Stimulated activated CD4-positive, alpha-beta T cell treated with anti-CD3 and anti-CD28 coated beads, Interleukin-15, amount 100 ng/mL, for 1 hour (primary cell): ENCODE results near the gene ARHGAP28.

ENCODE experiments used
- DNase-seq, 2 donors: peaks; one replicate each; pipeline ENCODE4 v3.0.0-alpha.2; 2020; ENCODE audit warnings: low read depth in 1 of 2, low spot score in 1 of 2

The ARHGAP28 gene

DNA sequence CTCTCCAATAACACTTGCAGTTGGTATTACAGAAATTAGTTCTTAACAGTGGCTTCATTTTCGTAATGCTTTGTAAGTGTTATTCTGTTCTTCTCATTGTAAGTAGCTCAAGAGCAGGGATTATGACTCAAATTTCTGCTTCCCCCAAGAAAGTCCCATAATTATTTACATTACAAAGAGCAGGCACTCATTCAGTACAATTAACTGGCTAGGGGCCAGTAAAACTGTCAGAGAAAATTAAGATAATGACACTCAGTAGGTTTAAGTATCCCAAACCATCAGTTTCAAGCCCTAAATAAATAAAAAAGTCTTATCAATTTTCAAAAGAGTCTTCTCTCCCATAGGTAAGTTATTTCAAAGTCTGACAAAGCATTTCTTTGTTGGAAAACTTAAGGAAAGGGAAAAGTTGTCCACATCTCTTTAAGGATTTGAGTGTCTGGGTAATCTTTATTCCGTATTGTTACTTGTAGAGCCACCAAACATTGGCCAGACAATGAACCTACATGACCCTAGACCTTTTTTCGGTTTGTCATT lies 137.1 kb downstream of the ARHGAP28 start:
- no peak for DNase-seq

GRCh38 chr18:6868033-6868432 lies 138.5 kb downstream of the ARHGAP28 start:
- DNase-seq: no peak

GRCh38 chr18:6871566-6871965 lies 142.1 kb downstream of the ARHGAP28 start:
- no peak for DNase-seq

GRCh38 chr18:6873040-6873751 lies 143.7 kb downstream of the ARHGAP28 start:
- no peak for DNase-seq

- DNase-seq: no peak
Observed at GRCh38 chr18:6874315-6874714, 144.8 kb downstream of the ARHGAP28 start.

GRCh38 chr18:6875749-6876148 lies 146.2 kb downstream of the ARHGAP28 start:
- DNase-seq: no peak

DNA sequence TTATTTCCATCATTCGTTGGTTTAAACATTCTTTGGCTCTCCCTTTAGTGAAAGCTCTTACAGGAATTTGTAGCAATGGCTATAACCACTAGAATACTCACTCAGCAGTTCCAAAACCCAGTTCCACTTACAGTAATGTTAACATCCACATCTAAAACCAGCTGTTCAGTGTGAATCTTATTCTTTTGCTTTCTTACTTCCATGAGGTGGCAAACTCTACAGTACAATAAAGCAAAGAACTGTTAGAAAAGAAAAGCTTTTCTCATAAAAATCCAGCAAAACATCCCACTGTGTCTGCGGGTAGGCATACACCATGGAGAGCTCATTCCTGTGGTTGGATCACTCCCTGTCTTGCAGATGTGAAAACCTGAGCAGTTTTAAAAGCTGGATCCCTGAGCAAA lies 147.1 kb downstream of the ARHGAP28 start:
- DNase-seq: no peak

DNA sequence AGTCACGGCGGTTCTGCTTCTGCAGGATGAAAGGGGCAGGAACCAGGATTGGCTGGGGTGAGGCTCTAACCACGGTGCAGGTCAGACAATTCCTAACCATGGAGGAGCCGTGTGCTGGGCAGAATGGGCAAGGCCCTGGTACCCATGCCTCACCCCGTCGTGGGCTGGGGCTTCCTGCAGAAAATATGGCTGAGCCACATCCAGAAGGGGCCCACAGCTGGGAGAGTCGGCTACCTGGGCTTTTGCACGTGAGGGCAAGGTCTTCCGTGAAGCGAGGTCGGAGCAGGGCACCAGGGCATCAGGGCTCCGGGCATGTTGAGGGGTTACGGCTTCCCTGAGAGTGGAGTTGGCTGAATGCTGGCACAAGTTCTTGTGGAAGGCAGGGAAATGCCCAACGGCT lies 147.8 kb downstream of the ARHGAP28 start:
- DNase-seq: no peak

- DNase-seq: no peak
Observed at GRCh38 chr18:6878556-6879297, 149.2 kb downstream of the ARHGAP28 start.

DNA sequence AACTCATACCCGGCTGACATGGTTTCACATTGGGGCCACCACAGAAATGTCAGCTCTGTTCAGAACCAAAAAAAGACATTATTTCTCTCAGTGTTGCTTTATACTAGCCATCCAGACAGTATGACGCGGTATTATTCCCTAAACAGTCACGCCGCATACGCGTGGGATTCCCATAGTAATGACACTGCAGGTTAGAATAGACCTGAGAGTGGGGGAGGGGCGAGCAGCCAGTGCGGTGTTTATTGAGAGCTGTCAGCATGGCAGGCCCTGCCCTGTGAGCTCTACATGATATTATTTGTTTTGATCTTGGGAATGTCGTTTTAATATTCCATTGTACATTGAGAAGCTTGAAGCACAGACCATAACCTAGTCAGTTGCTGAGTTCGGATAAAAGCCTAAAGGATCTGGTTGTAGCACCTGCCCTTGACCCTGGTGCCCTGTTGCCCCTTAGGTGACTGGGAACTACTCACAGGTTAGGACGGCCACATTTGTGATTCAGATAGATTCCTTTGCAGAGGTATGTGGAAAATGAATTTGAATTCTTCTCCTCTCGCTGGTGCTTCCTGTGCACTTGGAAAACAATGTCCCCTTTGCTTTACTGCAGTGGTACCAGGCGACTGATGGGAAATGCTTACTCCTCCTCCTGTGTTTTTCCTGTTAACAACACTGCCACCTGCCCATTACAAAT lies 150.1 kb downstream of the ARHGAP28 start:
- DNase-seq: no peak

- DNase-seq: no peak
Observed at GRCh38 chr18:6881034-6881820, 151.7 kb downstream of the ARHGAP28 start.

DNA sequence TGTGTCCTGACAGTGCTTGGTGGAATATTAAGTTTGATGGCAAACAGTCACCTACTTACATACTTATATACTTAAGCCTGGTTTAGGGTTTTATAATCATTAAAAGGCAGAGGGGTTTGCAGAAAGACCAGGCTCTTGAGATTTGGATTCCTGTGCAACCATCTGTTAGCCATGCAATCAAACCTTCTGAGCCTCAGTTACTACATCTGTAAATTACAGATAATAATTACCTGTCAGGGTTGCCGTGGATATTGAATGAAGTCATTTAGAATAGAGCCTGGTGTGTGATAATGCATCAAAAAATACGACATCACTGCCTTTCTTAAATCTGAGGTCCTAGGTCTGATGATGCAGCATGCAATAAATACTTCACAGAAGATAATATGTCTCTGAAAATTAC lies 152.9 kb downstream of the ARHGAP28 start:
- DNase-seq: no peak

GRCh38 chr18:6885006-6885481 lies 155.5 kb downstream of the ARHGAP28 start:
- DNase-seq: no peak

GRCh38 chr18:6885992-6886796 lies 156.7 kb downstream of the ARHGAP28 start:
- DNase-seq: no peak

DNA sequence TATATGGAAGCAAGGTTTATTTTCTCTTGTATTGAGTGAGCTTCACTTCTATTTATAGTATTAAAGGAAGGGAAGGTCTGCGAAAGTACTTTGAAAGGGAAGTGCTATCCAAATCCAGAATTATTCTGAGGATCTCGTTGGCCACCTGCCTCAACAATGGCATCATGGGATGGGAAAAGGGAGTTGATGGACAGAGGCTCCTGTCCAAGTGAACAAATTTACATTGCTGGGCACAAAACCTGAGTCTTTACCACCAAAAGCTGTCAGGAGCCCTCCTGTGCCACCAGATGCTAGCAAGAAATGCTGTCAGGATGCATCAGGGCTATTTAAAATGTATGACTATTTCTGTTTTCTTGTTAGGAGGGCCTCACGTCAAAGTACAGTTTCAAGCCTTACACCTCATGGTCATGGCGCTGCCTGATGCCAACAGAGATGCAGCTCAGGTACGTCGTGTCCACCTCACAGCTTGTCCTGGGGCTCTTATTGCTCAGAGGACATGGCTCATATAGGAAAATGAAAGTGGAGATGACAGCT lies 157.3 kb downstream of the ARHGAP28 start:
- DNase-seq: no peak

- no peak for DNase-seq
Observed at GRCh38 chr18:6891788-6892187, 162.3 kb downstream of the ARHGAP28 start.

DNA sequence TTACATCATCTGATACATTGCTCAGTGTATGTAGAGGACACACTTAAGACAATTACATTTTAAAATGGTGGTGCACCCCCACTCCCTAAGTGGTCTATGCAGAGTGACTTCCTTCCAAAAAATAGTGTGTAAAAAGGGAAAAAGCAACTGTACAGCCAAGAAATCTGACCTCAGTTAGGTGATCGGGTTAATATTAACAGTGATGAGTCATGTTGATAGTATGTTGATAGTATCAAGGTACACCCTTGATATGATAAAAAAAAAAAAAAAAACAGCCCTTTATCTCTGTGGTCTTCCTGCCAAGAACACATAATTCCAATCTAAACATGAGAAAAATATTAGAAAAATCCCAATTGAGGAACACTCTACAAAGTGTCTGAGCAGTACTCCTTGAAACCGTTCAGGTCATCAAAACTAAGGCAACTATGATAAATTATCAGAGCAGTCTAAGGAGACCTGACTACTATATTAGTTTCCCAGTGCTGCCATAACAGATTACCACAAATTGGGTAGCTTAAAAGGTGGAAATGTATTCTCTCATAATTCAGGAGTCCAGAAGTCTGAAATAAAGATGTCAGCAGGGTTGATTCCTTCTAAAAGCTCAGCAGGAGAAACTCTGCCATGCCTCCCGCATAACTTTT lies 171.9 kb downstream of the ARHGAP28 start:
- DNase-seq: no peak

DNA sequence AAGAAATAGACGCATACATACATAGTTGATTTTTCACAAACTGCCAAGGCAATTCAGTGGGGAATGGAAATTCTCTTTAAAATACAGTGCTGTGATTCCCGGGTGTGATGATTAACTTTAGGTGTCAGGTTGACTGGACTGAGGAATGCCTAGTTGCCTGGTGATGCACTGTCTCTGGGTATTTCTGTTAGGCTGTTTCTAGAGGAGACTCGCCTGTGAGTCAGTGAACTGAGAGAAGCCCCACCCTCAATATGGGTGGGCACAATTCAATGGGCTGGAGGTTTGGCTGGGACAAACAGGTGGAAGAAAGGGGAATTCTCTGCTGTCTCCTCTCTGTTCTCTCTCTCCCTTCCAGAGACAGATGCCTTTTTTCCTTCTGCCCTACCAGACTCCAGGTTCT lies 187.6 kb downstream of the ARHGAP28 start:
- no peak for DNase-seq
